DMS53 (cell line): ENCODE measurements around the gene CASP8.
"Not testable (repeated sequence)": the region's sequence is repeated elsewhere in the genome, so short reads cannot be mapped to it uniquely, and the experiment has no call there.

Source experiments
- DNase-seq: peaks from one replicate; lab custom pipeline; 2025; lab: John Stamatoyannopoulos, UW

The CASP8 gene

GRCh38 chr2:201260302-201260800 lies at the start of gene CASP8:
Gene CASP8 (plus strand): TSS chr2:201260536. CDS start chr2:201266487, 5,951 bp downstream.
- peak; percentile 14 for DNase-seq

GRCh38 chr2:201215963-201216362 lies 44.4 kb upstream of the CASP8 start:
- no peak for DNase-seq

GRCh38 chr2:201216918-201217317 lies 43.4 kb upstream of the CASP8 start:
- no peak for DNase-seq

- DNase-seq, result peak; percentile 58
Measured at GRCh38 chr2:201218780-201219179, 41.6 kb upstream of the CASP8 start.

GRCh38 chr2:201219328-201220096 lies 40.8 kb upstream of the CASP8 start:
- DNase-seq, result no peak

- DNase-seq, result no peak
Measured at GRCh38 chr2:201220102-201220570, 40.2 kb upstream of the CASP8 start.

GRCh38 chr2:201223089-201224073 lies 37.0 kb upstream of the CASP8 start:
- peak; percentile 10 for DNase-seq

- DNase-seq, result peak; percentile 10
Measured at GRCh38 chr2:201228271-201228911, 31.9 kb upstream of the CASP8 start.

GRCh38 chr2:201228912-201229290 lies 31.4 kb upstream of the CASP8 start:
- DNase-seq, result no peak

- peak; percentile 99 for DNase-seq
Measured at GRCh38 chr2:201231781-201232466, 28.4 kb upstream of the CASP8 start.

GRCh38 chr2:201232467-201232815 lies 27.9 kb upstream of the CASP8 start:
- DNase-seq, result no peak

- peak; percentile 97 for DNase-seq
Measured at GRCh38 chr2:201233192-201233811, 27.0 kb upstream of the CASP8 start.

- DNase-seq, result peak; percentile 62
Measured at GRCh38 chr2:201233812-201234662, 26.3 kb upstream of the CASP8 start.

GRCh38 chr2:201234663-201235135 lies 25.6 kb upstream of the CASP8 start:
- DNase-seq, result no peak

- DNase-seq, result peak; percentile 86
Measured at GRCh38 chr2:201235860-201236811, 24.2 kb upstream of the CASP8 start.

GRCh38 chr2:201237486-201238123 lies 22.7 kb upstream of the CASP8 start:
- no peak for DNase-seq

- not testable (repeated sequence) for DNase-seq
Measured at GRCh38 chr2:201239167-201239935, 21.0 kb upstream of the CASP8 start.
